ENCODE data around the gene NRIP1.
"Not testable (repeated sequence)": the region's sequence is repeated elsewhere in the genome, so short reads cannot be mapped to it uniquely, and the experiment has no call there.

NRIP1 gene

GRCh38 chr21:14972678-14973077, 92.1 kb downstream of the NRIP1 start:
- no peak for DNase-seq

GRCh38 chr21:14968821-14969220, 96.0 kb downstream of the NRIP1 start:
- DNase-seq = no peak

GRCh38 chr21:14968029-14968428, 96.8 kb downstream of the NRIP1 start:
- no peak for DNase-seq

GRCh38 chr21:14964621-14965020, 100.2 kb downstream of the NRIP1 start:
- no peak for DNase-seq

GRCh38 chr21:14962217-14962616, 102.6 kb downstream of the NRIP1 start:
- DNase-seq = no peak

- DNase-seq = no peak
Measured at GRCh38 chr21:14961502-14961901, 103.3 kb downstream of the NRIP1 start.

- no peak for DNase-seq
Measured at GRCh38 chr21:14959343-14959742, 105.5 kb downstream of the NRIP1 start.

GRCh38 chr21:14957836-14958235, 107.0 kb downstream of the NRIP1 start:
- DNase-seq = no peak

GRCh38 chr21:14956807-14957206, 108.0 kb downstream of the NRIP1 start:
- DNase-seq = no peak

- no peak for DNase-seq
Measured at GRCh38 chr21:14955936-14956520, 108.8 kb downstream of the NRIP1 start.

- no peak for DNase-seq
Measured at GRCh38 chr21:14952916-14953315, 111.9 kb downstream of the NRIP1 start.

GRCh38 chr21:14949603-14950002, 115.2 kb downstream of the NRIP1 start:
- DNase-seq = no peak

- no peak for DNase-seq
Measured at GRCh38 chr21:14947613-14948160, 117.1 kb downstream of the NRIP1 start.

GRCh38 chr21:14945176-14945575, 119.6 kb downstream of the NRIP1 start:
- DNase-seq = no peak

GRCh38 chr21:14943616-14944015, 121.2 kb downstream of the NRIP1 start:
- no peak for DNase-seq

- DNase-seq = no peak
Measured at GRCh38 chr21:14942801-14943490, 121.9 kb downstream of the NRIP1 start.

- not testable (repeated sequence) for DNase-seq
Measured at GRCh38 chr21:14927324-14927723, 137.5 kb downstream of the NRIP1 start.

GRCh38 chr21:14926186-14926585, 138.6 kb downstream of the NRIP1 start:
- no peak for DNase-seq

- no peak for DNase-seq
Measured at GRCh38 chr21:14923468-14923867, 141.3 kb downstream of the NRIP1 start.

- DNase-seq = no peak
Measured at GRCh38 chr21:14922980-14923379, 141.8 kb downstream of the NRIP1 start.

- no peak for DNase-seq
Measured at GRCh38 chr21:14918527-14918926, 146.3 kb downstream of the NRIP1 start.

- no peak for DNase-seq
Measured at GRCh38 chr21:14917762-14918161, 147.0 kb downstream of the NRIP1 start.

GRCh38 chr21:14916676-14917141, 148.1 kb downstream of the NRIP1 start:
- no peak for DNase-seq

- no peak for DNase-seq
Measured at GRCh38 chr21:14913638-14914037, 151.2 kb downstream of the NRIP1 start.

Data from midbrain (tissue), 1 donor.